IPS DF 19.7 (cell line): ENCODE measurements around the gene SENP1.

Experiments
- DNase-seq: peaks from one replicate; pipeline ENCODE4 v3.0.0-alpha.2; 2013; ENCODE audit warnings: low read depth, low spot score

Gene SENP1

DNA sequence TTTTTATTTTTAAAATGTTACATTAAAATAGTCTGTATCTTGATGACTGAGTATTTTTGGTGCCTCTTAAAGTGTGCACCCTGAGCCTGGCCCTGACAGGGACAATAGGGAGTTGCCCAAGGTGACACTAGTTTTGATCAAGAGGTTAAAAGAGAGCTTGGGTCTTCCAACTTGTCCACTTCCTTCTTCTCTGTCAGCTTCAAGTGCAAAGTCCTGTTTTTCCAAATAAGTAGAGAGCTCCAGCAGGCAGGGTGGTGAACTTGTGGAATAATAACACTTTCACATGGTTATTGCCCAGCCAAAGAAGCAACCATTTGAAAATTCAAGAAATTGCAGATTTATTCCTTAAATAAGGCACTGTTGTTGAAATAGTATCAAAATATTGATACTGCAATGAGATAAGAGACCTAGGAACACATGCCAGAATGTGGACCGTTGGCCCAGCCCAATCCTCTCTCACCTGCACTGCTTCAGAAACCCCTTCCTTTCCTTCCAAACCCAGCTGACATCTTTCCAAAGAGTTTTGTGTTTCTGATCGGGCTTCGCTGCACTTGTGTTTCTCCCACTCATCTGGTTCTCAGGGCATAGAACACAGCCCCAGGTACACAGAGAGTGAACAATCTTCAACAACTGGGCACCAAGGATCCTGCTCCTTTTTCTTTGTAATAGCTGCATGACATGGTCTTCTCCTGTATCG lies 87.8 kb downstream of the SENP1 start:
- no peak for DNase-seq

DNA sequence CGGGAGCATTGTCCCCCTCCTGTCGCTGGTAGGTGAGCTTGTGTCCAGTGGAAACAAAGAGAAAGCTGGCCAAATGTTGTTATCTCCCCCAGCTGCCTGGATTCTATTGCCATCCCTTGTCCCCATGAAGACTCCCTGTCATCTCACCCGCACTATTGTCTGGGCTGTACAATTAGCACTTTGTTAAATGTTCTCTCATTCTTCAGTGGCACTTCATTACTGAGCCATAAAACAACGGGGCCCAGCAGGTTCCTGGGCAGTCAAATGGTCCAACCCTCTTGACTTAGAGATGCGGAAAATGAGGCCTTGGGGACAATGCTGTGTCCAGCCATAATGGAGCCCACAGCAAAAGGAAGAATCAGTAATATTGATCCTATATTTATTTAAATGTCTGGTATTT lies 88.4 kb downstream of the SENP1 start:
- no peak for DNase-seq

DNA sequence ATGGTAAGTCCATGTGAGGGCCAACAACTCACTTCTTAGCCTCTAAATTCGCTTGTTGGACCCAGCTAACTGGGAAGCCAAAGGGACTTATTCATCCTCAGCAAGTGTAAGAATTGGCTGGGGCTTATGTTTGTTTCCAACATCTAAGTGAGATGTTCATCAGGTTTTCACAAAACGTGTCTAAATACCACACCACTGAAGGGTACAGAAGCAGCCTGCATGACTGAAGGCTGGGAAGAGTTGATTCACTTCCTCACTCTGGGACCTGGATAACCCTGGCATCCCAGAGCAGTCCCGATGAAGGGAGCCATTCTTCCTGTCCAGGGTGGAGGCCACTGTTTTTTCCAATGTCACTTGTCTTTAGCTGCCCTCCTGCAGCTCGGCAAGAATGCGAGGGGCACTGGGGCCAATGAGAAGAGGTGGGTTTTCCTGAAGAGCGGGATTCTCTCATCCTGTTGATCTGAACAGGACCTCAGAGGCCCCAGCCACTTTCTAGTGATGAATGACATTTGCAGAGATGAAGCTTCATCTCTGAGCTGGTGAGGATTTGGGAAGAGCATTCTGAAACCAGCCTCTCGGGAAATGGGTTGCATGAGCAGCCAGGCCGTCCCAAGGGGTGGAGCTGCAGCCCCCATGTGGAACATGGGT lies 89.4 kb downstream of the SENP1 start:
- no peak for DNase-seq

DNA sequence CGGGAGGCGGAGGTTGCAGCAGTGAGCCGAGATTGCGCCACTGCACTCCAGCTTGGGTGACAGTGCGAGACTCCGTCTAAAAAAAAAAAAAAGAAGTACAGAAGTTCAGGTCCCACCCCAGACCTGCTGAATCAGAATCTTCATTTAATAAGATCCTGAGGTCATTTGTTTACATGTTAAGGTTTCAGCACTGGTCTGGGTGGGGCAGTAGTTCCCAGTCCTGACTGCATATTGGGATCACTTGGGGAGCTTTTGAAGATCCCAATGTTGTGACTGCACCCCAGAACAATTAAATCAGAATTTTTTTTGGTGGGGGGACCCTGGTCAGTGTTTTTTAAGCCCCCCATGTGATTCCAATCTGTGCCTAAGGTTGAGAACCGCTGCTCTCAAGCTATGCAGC lies 89.9 kb downstream of the SENP1 start:
- no peak for DNase-seq

DNA sequence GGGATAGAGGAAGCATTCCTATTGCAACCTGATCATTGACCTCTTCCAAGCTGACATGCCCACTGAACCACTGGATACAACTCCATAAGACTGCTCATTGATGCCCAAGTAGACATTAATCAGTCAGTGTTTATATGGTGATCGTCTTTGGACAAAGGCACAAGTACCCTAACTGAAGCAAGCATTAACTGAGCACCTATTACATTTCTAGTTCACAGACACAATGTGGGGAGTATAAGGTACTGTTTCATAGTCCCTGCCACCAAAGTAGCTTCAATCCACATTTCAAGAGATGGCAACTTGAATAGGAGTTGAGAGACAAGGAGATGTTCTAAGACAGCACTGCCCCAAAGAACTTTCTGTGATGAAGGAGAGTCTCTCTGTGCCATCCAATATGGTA lies 90.8 kb downstream of the SENP1 start:
- no peak for DNase-seq

DNA sequence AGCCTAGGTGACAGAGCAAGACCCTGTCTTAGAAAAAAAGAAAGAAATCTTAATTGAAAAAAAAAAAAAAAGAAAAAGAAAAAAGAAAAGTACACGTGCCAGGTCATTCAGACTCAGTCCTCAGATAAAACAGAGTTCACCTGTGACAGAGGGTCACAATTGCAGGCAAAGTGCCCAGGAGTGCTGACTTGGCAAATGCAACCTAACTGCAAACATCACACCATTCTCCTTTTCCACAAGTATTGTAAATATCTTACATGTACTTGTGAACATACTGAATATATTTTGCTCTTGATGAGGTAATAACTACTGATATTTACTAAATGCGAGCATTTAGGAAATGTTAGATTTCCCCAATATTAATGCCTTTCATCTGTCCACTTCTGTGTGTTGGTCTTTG lies 92.6 kb downstream of the SENP1 start:
- DNase-seq, result no peak

DNA sequence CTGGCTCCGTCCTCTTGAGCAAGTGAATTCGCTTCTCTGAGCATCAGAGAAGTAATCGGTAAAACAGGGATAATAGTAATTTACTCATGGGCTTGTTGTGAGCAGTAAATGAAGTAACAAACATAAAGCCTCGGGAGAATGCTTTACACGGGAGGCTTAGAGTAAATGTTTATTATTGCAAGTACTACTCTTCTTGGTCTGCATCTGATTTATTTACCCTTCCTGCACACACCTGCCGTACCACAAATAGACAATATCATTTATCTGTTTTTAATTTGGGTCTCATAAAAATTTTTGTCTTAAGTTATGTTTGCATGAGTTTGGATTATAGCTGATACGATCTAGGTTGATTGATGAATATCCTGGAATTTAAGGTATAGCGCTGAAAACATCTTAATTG lies 93.8 kb downstream of the SENP1 start:
- no peak for DNase-seq

DNA sequence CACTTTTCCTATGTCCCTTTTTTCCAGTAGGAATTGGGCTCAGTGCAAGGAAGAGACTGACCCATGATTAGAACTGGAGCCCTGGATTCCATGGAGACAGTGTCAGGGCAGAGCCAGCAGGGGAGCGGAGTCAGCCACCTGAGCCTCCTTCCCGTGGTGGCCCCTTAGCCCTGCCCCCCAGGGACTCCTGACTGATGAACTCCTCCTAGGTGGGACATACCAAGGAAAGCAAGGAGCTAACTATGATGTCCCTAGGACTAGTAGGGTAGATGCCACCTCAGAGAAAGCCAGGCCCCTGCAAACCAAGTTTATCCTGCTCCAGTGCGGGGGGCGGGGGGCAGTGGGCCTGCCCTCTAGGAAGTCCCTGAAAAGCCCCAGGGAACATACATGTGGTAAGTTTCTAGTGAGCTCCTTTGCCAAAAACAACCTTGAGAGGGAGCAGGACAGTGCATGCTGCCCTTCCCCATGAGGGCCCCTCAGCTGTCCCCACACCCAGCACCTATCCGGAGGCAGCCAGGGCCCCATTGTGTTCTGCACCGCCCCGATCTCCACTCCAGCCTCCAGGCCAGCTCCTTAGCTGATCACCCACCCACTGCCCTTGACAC lies 95.4 kb downstream of the SENP1 start:
- DNase-seq, result no peak

DNA sequence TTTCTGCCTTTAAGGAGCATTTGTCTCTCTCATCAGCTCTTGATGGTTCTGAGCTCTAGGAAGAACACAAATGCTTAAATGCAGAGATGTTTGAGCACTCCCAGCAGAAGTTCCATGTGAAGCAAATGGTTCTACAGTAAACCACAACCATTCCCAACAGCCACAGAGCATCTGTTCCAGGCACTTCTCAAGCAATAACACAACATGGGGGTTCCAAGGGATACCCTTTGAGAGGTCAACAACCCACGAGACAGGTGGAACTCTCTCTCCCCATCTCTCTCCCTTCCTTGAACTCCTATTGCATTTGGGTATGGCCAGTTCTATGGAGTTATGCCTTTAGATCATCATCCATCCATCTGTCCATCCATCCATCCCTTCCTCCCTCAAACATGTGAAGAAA lies 96.4 kb downstream of the SENP1 start:
- no peak for DNase-seq

DNA sequence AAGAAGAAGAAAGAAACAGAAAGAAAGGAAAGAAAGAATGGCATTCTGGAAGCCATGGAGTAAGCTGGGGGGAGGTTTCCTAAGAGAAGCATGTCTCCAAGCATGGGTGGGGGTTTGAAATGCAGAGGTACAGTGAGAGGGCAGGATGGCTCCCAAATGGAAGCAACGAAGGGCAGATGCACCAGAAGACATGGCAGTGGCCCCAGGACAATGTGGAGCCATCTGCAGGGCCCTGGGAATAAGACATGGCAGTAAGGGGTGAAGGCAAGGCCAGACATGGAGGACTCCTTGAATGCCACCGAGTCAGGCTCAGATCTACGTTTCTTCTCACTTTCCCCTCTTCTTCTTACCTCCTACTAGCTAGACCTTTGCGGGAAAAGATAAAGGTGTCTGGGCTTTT lies 96.9 kb downstream of the SENP1 start:
- DNase-seq, result no peak

DNA sequence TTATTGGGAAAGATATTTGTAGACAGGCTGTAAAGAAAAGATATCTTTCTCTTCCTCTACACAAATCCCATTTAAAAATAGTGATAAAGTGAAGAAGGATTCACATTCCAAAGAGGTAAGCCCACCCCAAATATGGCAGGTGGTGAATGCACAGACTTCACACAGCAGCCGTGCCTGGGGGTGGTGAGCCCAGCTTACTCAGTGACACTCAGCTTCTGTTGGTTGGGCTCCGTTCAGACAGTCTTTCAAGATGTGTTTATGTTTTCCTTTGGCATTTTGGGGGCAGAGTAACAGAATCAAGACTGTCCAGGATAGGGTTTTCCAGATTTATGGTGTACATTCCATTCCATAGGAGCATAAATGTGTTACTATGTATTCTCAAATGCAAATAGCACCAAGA lies 97.5 kb downstream of the SENP1 start:
- DNase-seq, result no peak

DNA sequence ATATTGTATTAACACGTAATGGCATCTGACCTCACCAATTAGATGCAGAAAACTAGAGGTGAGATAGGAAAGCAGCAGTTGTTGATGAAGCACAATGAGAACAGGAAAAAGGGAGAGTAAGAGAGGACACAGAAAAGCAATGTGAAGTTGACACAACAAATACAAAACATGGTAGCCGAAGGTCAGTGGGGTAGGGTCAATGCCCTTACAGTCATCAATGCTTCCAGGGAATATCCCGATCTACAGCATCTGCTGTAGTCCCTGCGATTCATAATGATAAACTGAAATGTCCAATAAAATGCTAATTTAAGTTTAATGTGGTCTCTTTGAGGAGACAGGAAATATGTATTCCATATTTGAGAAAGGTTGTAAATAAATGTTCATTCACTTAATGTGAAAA lies 98.7 kb downstream of the SENP1 start:
- no peak for DNase-seq

DNA sequence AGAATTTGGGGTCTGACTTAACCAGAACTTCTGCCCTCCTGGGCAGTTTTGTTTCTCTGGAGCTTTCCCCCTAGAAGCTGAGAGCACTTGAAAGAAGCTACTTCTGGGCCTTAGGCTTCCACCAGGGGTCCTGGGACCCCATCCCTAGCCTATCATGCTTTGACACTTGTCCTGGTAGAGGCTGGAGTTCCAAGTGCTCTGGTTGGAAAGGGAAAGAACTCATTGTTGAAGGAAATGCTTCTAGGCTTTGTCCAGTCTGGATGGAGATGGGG lies 100.2 kb downstream of the SENP1 start:
- DNase-seq, result no peak

DNA sequence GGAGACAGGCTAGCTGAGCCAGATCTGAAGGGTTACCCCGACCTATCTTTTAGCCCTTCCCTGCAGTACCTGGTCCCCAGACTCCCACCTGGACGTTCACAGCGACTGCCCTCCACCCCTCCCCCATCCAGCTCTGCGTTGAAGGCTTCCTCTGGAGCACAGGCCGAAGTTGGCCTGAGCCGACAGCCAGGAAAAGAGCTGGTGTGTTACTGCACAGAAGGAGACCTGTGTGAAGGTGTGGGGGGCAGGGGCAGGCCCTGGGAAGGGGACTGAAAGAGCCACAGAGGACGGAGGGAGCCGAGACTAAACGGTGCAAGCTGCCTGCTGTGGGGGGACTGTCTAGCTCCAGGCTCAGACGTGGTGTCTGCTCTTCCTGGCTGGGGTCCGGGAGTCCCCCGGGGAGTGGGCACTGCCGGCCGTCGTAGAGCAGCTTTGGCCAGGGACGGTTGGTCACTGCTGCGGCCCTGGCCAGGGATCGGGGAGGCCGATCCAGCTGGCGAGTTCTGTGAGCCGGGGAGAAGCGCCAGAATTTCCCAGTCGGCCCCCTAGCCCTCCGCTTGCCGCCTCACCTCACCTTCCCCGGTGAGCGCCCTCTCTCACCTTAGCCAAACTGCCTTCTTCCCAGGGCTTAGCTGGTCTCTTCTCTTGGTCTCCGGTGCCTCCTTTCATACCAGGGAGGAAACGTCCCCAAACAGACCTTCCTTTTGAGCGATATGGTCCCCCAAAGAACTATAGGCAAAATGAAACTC lies 100.7 kb downstream of the SENP1 start:
- no peak for DNase-seq

DNA sequence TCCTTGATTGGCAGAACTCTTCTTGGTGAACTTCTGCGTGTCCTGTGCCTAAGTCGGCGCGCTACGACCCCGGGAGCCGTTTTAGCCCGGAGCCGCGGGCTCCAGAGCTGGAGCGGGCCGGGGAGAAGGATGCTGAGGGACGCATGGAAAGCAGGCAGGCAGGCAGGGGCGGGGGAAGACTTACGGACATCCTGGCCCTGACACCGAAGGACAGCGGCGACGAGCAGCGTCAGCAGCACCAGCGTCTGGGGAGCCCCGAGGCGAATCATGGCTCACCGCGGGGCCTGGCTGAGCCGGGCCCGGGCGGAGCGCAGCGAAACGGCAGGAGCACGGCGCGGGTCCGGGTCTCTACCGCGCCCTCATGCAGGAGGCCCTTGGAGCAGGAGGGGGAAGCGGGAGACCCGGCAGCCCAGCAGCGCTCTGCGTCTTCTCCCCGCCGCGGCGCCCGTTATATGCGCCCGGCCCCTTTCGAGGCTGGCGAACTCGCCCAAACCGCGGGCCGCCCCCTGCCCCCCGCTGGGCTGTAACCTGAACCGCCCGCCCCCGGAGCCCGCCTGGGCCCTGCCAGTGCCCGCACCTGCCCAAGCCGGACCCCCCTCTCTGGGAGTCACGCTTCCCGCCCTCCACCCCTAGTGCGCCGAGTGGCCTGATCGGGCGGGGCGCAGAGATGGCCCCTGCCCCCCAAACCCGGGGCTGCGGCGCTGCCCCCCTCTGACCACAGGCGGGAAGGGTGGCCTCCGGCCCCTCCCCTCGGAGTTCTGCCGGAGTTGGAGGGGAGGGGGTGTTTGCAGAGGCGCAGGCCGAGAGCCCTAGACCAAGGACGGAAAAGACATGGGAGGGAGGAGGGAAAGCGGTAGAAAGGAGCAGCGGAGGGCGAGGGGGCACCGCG lies 101.6 kb downstream of the SENP1 start, which contains the start of gene COL2A1:
TSS of gene COL2A1 (minus strand) at position 424 of the 889 bp plus-strand sequence. CDS start at position 269, 155 bp downstream.
- DNase-seq, result no peak

DNA sequence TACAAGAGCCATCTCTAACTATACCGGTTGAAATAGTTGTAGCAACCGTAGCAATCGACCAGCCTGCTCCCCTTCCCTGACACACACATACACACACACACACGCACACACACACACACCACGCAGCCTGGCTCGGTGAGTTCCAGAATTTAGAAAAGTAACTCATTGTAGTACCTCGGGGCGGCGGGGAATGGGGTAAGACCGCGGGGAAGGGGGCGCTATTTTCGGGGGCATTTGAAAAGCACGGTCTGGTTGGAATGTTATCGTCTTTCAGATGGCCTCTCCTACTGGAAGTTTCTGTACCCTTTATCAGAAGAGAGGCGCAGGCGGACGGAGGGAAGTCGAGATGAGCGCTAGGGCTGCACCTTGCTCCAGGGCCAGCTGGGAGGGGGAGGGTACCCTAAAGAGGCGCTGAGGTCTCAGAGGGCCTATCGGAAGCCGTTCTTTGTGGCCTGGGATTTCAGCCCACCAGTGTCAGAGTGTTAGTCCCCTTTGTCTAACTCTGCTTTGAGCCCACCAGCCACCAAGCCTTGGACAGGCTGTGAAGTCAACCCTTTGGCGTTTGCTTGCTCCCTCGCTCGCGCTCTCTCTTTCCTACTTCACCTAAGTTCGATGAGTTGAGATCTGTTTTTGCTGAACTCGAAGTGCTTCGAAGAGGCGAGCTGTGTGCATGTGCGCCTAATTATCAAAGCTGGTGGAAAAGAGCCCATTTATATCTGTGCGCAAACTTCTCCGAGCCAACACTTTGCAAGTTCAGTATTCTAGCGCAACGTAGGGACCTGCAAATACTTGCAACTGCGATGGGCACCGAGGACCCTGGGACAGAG lies 102.4 kb downstream of the SENP1 start:
- no peak for DNase-seq

DNA sequence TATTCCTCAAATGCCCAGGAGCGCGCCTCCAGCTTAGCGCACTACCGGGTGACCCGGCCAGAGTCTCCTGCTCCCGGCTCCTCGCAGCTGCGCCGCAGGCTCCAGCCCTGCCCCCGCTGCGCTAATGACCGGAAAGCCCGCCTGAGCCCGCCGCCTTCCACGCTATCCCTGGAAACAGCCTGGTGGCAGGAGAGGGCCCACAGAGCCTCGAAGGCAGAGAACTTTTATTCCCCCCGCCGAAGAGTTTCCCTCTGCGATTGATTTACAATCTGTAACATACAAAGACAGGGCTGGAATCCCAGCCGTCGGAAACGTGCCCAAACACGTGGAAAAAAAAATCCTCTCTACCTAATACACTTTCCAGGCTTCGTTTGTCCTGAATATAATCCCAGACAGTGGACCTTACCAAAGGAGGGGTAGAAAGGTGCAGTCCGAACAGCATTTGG lies 103.1 kb downstream of the SENP1 start:
- no peak for DNase-seq

DNA sequence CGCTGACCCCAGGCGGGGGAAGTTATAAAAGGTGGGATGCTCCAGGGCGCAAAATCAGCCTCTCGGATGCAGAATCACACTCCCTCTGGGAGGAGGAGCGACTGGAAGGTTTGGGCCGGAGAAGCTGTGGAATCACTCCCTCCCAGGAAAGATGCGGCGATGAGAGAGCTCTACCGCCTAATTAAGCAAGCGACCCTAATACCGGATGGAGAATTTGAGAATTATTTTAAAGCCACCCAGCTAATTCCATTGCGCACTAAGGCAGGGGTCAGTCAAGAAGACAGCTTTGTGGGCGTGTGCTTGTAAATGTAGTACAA lies 103.5 kb downstream of the SENP1 start:
- DNase-seq, result no peak

DNA sequence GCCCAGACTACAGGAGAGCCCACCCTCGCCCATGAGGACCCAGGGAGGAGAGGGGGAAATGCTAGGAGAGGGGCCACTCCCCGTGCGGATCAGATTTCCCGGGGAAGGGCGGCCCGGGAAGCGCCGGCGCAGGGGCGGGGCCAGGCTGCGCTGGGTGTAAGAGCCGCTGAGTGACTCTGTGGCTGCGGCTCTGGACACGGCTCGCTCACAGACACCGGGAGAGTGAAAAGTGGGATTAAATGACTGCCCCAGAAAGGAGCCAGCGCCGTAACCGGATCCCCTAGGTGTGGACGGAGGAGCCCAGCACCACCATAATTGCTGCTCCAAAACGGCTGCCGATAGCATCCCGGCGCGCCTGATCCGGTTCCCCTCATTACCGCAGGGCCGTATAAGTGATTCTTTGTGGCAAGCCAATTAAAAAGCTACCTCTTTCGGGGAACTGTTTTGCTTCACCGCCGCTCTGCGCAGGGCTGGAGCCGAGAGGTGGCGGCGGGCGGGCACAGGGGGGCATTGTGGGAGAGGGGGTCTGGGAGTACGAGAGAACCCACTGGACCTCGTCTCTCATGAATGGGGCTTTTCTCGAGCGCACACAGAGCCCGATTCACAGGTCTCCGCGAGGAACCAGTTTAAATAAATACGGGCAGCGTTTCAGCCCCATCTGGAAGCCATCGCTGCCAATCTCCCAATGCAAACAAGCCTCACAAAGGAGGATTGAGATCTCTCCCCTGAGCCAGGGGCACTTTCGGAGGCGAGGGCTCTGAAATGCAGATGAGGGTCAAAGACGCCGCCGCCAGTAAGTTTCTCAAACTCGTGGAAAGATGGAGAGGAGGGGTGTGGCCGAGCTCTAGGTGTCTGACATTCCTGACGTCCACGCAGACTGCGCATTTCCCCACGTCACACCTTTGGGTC lies 104.1 kb downstream of the SENP1 start:
- DNase-seq, result no peak
